Nucleus accumbens (tissue), 56 donors: Measurements from ENCODE around the gene GPR4.

Experiments
- DNase-seq, 56 donors: peaks; one replicate each; lab custom pipeline; 2025; lab: John Stamatoyannopoulos, UW

Gene GPR4

DNA sequence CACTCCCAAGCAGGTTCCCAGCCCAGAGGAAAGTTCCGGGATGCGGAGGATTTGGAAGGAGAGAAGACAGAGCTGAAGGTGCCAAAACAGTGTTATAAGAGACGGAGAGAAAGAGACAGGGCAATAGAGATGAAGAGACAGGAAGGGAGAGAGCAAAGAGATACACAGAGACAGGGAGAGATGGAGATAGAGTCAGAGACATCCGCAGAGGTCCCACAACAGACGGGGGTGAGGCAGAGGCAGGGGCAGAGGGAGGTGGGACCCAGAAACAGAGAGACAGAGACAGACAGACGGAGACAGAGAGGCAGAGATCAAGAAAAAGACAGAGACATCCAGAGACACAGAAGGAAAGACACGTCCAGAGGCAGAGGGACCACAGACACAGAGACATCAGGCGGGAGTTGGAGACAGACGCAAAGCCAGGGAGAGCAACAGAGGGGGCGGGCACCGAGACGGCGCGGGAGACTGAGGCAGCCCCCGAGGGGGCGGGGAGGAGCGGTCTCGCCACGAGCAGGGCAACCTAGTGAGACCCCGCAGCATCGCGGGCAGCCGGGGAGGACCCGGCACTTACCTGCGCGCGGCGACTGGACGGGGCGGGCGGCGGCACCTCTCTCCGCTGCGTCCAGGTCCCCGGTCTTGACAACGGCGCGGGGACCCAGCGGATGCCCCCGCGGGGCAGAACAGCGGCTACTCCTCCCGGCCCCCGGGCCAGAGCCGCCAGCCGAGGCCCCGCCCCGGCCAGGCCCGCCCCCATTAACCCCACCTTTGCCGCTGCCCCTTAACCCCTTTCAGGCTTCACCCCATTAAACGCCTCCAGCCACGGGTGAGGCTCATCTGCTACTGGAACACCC, at the start of gene GPR4:
TSS of gene GPR4 (minus strand) at position 689 of the 851 bp plus-strand sequence. CDS start 10,346 bp downstream, outside the sequence.
- peak in 1 of 56 donors; percentile 7 for DNase-seq

DNA sequence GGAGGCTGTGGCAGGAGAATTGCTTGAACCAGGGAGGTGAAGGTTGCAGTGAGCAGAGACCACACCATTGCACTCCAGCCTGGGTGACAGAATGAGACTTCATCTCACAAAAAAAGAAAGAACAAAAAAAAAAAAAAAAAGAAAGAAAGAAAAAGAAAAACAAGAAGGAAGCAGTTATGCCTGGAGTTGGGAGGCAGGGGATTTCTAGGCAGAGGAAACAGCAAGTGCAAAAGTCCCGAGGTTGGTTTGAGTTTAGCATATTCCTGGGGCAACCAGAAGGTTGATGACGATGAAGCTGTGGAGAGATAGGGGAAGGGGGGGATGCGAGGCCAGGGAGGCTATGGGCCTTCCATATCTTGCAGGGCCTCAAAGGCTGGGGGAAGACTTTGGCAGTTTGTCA, 48.7 kb upstream of the GPR4 start:
- DNase-seq: no peak

DNA sequence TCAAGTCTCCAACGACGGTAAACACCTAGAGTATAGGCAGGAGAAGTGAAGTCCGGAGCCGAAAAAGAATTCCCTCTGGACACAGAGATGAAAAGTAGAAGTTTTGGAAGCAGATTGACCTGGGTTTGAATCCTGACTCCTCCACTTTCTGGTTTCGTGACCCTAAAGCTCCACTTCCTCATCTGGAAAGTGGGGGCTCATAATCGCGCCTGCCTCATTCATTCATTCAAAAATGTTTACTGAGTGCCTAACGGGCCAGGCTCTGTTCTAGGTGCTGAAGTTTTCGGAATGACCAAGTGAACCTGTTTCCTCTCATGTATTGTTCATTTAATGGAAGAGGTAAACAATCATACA, 44.3 kb upstream of the GPR4 start:
- DNase-seq: no peak

DNA sequence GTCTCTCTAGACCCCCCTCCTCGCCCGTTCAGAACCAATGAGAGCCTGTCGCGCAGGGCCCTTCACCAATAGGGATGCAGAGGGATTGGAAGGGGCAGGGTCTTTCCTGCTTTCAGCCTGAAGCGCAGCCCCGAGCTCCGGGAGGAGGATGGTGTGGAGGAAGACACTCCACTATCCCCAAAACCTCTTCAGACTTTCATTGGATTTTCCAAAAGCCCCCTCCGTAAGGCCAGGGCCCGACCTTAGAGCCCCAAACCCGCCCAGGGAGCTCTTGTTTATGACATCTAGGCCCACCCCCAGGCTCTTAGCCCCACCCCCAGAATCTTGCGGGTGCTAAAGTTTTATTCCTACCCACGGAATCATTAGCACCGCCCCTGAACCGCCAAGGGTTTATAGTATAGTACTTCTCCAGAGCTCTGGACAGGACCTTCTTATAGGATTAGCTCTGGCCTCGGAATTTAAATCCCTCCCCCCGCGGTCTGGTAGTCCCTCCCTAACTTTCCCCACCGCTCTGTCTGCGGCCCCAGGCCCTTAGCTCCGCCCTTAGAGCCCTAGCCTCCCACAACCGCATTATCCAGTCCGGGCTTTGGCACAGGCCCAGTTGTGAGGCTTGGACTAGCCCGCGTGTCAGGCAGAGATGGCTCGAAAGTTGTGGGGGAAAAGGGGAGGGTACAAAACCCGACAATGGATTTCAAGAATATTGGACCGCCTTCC, 43.8 kb upstream of the GPR4 start:
- DNase-seq: peak; percentile 59 to 98 (median 90)

DNA sequence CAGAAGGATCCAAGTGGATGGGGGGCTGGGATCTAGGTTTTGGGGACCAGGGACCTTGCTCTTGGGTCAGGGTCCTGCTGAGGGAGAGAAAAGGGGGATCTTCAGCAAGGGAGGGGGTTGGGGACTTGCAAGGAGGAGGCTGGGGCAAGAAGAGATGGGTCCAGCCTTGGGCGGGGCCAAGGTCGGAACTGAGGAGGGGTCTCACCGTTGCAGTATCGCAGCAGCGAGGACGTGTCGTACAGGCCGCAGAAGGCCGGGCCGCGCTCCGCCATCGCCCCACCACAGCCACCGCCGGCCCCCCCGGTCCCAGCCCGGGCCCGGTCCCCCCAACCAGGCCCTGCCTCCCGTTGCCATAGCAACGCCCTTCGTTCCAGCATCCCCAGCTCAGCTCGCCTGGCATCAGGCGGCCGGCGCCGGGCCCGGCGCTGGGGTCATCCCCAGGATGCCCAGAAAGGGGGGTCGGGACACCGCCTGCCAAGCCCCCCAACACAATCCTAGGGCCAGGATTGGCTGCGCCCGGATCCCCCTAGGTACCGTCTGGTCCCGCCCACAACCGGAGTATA, 43.1 kb upstream of the GPR4 start:
- peak in 38 of 56 donors; percentile 74 to 97 (median 94) for DNase-seq

DNA sequence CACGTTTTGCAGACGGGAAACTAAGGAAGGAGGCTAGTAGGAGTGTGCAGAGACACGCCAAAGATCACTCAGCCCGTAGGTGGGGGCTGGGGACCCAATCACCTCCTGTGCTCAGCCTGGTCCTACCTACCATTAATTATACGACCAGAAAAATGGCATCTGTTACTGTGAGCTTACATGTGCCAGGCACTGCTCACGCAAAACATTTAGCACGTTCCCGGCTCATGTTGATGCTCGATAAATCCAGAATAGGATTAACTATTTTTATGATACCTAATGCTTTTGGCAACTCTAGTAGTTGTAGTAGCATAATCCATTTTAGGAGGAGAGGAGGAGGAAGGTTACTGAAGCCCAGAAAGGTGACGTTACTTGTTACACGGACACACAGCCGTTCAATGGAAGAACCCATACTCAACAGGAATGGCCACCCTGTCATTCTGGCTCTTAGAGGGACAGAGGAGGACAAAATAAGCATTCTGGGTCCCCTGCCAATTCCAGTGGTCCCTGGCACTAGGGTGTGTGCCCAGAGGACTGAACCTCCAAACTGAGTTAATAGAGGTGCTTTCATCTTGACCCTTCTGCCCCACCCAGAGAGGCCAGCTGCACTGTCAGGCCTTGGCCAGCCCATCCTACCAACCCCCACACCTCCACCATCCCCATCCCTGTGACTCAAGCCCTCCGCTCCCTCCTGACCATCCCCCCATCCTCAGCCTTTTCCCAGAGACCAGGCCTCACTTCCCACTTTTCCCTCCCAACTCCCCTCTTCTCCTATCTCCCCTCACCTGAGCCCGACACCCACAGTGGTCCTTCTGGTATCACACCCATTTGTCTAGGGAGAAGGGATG, 42.1 kb upstream of the GPR4 start:
- peak in 29 of 56 donors; percentile 2 to 55 (median 27) for DNase-seq

DNA sequence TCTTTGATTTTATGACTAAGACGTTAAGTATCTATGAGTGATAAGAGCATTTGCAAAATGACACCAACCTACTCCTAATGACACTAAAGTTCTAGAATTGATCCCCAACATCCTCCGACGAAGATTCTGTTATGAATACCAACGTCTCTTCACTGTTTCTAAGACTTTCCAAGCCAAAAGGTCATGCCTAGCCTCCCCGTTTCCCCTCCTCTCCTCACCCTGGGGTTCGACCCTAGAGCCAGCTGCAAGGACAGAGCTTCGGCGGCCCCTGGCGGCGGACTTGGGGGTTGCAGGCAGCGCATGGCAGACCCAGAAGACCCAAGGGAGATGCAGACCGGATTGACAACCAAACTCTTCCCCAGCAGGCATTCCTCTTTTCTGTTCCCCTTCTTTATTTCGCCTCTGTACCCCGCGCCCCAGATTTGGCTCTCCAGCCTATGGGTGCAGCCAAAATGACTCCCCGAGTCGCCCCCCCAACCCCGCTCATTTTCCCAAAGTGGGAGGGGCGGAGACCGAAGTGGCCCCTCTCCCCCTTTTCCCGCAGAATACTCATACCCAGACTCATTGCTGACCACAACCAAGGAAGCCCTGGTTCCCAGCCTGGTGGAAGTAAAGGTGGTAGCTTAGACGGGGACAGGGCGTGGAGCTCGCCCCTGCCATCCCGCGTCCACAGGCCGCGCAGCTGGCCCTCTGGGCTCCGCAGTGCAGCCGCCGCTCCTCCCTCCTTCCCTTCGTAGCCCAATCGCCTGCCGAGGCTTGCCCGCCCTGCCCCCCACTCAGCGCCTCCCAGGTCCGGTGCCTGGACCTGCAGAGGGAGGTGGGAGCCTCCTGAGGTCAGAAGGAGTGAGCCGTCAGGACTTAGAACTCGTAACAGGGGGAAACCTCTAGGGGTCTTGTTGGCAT, 41.3 kb upstream of the GPR4 start:
- DNase-seq: peak in 53 of 56 donors; percentile 29 to 92 (median 79)

DNA sequence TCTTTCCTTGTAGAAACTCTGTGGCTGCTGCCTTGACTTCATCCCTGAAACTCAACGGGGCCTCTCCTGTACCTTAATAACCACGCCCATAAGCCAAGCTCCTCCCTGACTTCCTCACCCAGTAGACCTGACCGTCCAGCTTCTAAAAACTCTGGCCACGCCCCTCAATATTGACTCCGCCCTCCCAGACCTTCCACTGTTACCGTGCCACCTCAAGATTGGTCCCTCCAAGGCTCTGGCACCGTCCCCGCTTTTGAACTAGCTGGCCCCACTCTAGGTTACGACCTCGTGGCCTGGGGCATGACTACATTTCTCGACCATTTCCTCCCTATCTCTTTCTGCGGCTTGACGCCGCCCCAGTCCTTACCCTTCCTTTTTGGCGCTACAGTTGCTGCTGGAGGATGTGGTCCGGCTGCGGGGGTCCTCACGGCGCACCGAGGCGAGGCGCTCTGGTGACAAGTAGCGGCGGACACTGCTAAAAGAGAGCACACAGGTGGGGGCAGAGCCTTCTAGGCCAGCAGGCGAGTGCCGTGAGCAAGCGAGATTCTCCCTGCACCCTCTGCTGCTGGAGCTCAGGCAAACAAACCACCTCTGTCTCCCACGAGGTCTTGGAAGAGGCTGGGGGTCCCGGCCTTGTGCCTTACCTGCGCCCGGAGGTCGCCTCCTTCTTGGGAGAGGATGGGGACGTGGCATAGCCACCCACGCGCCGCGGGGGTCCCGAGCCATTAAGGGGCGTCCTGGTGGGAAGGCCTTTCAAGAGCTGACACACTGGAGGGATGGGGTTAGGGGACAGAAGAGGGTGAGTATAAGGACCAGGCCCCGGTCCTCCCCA, 39.5 kb upstream of the GPR4 start:
- DNase-seq: peak in 8 of 56 donors; percentile 1 to 26 (median 8)

DNA sequence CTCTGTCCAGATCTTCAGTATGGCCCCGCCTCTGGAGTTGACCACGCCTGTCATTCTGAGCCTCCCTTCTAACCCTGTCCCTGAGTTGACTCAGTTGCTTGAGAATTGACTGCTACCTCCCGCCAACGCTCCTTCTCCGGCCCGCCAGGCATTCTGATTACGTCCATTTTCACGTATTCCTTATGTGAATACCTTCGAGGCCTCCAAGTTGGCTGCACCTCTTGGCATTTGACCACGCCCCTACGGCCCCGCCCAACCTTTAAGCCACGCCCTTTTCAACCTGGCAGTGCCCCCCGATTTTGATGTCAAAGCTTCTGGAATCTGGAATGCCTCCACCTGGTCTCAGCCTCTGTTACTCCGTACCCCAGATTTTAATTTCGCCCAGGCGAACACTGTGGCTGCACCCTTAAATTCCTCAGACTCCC, 38.8 kb upstream of the GPR4 start:
- no peak for DNase-seq

DNA sequence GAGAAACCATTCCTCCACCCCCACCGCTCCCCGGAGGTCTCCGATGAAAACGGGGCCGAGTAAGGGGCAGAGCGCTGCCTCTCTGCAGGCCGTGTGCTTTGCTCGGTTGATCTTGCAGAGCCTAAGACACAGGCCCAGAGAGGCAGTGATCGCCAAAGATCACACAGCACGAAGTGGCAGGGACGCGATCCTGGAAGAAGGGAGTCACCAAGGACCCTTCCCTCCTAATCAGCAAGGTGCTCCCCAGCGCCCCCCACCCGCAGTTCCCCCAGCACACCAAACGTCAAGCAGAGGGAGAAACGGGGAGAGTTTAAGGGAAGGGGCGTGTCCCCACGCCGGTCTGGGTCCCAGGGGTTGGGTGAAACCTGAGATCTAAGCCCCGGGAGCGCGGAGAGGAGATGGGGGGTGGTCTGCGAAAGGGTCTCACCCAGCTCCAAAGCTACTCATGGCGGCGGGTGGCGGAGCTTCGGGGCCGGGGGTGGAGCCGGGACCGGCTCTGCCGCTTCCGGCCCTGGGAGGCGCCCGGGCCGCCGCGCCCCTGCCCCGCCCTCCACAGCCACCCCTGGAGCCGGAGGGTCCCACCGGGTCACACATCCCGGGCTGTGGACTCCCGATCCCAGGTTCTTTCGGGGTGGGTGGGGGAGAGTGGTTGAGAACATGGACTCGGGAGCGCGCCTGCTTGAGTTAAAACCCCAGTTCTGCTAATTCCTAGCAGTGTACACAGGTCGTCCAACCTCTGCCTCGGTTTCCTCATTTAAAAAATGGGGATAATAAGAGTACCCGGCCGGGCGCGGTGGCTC, 37.1 kb upstream of the GPR4 start, which contains the start of gene EML2:
TSS of gene EML2 (minus strand) at position 468 of the 800 bp plus-strand sequence. CDS start at position 447, 21 bp downstream.
- DNase-seq: no peak

DNA sequence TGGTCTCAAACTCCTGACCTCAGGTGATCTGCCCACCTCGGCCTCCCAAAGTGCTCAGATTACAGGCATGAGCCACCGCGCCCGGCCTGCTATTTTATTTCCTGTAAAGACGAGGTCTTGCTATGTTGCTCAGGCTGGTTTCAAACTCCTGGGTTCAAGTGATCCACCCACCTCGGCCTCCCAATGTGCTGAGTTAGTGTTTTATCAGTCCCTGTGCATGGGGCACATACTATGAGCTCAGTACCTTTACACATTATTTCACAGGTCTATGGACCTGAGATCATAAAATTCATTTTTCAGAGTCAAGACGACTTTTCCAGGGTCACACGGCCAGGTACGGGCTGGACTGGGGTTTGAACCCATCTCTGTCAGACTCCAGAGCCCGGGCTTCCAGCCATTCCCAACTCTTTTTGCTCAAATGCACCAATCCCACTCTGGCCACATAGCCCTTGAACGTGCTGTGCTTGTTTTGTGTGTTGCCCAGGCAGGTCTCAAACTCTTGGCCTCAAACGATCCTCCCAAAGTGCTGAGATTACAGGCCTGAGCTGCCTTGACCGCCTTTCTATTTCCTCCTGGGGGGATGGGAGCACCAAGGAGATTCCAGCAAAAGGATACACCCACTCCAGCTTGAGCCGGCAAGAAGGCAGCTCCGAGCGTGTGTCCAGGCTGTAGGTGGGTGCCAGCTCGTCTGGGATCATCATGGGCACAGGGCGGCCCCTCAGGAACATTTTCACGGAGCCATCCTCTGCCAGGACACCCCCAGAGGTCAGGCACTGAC, 36.1 kb upstream of the GPR4 start:
- DNase-seq: no peak

DNA sequence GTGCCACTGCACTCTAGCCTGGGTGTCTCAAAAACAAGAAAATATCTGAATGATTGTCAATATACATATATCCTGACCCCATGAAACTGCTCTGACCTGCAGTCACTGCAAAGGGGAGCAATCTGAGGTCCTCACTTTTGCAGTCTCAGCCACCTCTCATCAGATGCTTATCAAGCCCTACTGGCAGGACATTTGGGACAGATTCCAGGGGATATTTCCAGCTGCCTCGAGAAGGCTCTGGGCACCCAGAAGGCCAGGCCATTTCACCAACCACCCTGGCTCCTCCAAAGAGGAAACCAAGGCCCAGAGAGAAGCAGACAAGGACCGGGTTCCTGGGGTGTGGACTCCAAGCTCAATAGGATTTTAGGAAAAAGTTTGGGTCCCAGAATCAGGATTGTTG, 34.9 kb upstream of the GPR4 start:
- DNase-seq: no peak

DNA sequence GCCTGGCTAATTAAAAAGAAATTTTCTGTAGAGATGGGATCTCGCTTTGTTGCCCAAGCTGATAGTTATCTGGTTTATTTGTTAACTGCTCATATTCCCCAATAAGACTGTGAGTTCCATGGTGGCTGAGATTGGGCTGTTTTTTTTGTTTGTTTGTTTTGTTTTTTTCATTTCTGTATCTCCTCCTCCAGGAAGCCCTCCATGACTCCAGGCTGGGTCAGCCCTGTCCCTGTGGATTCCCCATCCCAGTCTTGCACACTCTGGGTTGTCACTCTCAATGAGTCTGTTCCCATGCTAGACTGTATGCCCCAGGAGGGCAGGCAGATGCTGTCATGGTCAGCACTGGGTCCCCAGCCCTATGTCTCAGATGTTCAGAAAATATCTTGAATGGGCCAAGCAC, 34.3 kb upstream of the GPR4 start:
- DNase-seq: no peak

DNA sequence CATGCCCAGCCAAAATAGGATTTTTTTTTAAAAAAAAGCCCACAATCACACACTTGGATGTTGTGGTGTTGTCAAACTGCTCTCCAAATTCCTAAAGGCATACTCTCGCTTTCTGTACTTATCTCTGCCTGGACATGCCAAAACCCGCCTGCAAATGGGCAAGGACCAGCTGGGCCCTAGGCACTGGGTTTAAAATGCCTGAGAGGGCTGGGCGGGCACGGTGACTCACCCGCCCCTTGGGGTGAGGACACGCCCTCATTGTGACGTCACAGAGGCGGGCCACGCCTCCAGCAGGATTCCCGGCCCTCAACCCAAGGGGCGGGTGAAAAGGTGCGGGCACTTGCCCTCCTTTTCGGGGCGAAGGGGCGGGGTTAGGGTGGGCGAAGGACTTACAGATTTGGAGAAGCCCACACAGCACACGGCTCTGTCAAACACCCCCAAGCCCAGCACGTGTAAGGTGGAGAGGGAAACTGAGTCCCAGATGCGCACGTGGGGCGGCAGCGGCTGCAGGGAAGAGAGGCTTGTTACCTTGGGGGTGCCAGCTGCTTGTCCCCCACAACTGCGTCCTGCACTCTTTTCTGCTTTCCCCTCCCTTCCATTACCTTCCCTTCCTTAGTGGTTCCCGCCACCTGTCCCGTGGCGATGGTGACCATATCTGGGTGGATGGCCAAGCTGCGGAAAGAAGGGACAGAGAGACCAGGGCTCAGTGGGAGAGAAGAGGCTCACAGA, 30.6 kb upstream of the GPR4 start:
- DNase-seq: peak in 24 of 56 donors; percentile 2 to 81 (median 20)

DNA sequence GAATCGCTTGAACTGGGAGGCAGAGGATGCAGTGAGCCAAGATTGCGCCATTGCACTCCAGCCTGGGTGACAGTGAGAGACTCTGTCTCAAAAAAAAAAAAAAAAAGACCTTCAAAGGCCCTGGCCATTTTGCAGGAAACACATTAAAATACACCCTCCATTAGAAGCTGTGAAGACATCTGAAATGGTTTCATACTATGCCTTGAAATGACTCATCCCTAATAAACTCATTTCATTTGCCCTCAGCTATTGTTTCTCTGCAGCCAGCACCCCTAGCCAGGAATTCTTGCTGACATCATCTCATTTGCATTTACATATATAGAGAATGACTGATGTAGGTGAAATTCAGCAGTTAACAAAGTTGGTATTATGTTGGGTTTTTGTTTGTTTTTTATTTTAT, 28.5 kb upstream of the GPR4 start:
- DNase-seq: no peak

DNA sequence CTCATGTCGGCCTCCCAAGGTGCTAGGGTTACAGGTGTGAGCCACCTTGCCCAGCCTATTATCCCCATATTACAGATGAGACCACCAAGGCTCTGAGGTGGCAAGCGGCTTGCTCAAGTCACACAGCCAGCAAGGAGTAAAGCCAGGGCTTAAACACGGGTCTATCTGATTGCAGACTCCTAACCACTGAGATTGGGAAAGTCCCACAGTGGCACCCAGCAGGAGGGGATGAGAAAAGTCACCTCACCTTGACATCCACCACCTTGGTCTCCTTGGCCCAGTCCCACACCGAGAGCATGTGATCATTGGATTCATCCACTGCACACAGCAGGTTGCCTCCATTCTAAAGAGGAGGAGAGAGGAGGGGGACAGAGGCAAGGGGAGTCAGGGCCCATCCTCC, 27.7 kb upstream of the GPR4 start:
- DNase-seq: no peak
